GM12878 (cell line): ENCODE results near the gene VCX2. TPM values are rescaled to one million over a fixed set of nuclear protein-coding genes. Genes with fewer than 3 reads are reported as not detected.

Experiments
- ATAC-seq: fragments of 200-7000 bp; cut with Tn5 transposase; 3 replicates; pipeline ENCODE4 v1.9.1; 2020; ENCODE audit warnings: mild to moderate bottlenecking, moderate library complexity
- BruUV-seq: library from RNA; stranded (reverse); fragments of 400-500 nt; replicated peaks from 2 replicates; lab custom pipeline; 2021; lab: Mats Ljungman, UMichigan
- CTCF ChIA-PET: fragments of 300-600 bp; sonication (Branson Sonifier 250); formaldehyde crosslinking; extraction: SDS; loops from one replicate; lab custom pipeline; 2021; ENCODE audit warnings: inconsistent platforms; lab: Yijun Ruan, JAX
- POLR2A ChIA-PET: fragments of 350-600 bp; formaldehyde crosslinking; extraction: SDS; loops from one replicate; lab custom pipeline; 2021; ENCODE audit warnings: inconsistent platforms; lab: Charles Lee
- RAD21 ChIA-PET: fragments of 300-600 bp; sonication (Branson Sonifier 250); formaldehyde crosslinking; loops from one replicate; lab custom pipeline; 2023; ENCODE audit warnings: antibody characterized with exemption; ENCODE audit not compliant: unreplicated experiment; lab: Charles Lee
- SMC1A ChIA-PET: fragments of 300-600 bp; sonication (Branson Sonifier 250); formaldehyde crosslinking; loops from one replicate; lab custom pipeline; 2023; ENCODE audit not compliant: unreplicated experiment, uncharacterized antibody; lab: Charles Lee
- DNase-seq: peaks from one replicate; pipeline ENCODE4 v3.0.0-alpha.2; 2011; ENCODE audit warnings: low read depth, low spot score
- FAIRE-seq: peaks from 3 replicates; lab custom pipeline; 2011; peaks lifted over from hg19 to GRCh38; lab: Jason Lieb, UNC
- H2AFZ ChIP-seq: 2 replicates; pipeline ENCODE4 v1.6.0; 2011; ENCODE audit warnings: low read depth, low read length, control low read depth; ENCODE audit not compliant: control insufficient read depth
- H3K27ac ChIP-seq: 2 replicates; pipeline ENCODE4 v1.5.1; 2011; ENCODE audit warnings: control low read depth; ENCODE audit not compliant: control insufficient read depth, insufficient read depth
- H3K27me3 ChIP-seq, 2 experiments: replicated peaks in 1 of 2; 2 replicates each; pipeline versions ENCODE4 v1.6.0 to v1.6.1; 2011; ENCODE audit warnings: low read length in 1 of 2; ENCODE audit not compliant: control insufficient read depth in 2 of 2, insufficient read depth in 2 of 2
- H3K36me3 ChIP-seq, 2 experiments: 2 replicates each; pipeline ENCODE4 v1.5.1; 2011; ENCODE audit warnings: low read length in 1 of 2; ENCODE audit not compliant: control insufficient read depth in 2 of 2, insufficient read depth in 2 of 2
- H3K4me1 ChIP-seq: 2 replicates; pipeline ENCODE4 v1.6.1; 2011; ENCODE audit warnings: mild to moderate bottlenecking, low read length, moderate library complexity, mixed read lengths; ENCODE audit not compliant: control insufficient read depth, insufficient read depth
- H3K4me2 ChIP-seq: 2 replicates; pipeline ENCODE4 v1.6.0; 2011; ENCODE audit warnings: control low read depth; ENCODE audit not compliant: control insufficient read depth, insufficient read depth
- H3K4me3 ChIP-seq: fragments of 200-600 bp; sonication (generic); 2 replicates; pipeline ENCODE4 v1.5.1; 2016
- H3K79me2 ChIP-seq: 2 replicates; pipeline ENCODE4 v1.6.0; 2011; ENCODE audit warnings: low read length; ENCODE audit not compliant: control insufficient read depth, insufficient read depth
- H3K9ac ChIP-seq: 2 replicates; pipeline ENCODE4 v1.8.0; 2011; ENCODE audit warnings: low read length, control low read depth, mixed read lengths; ENCODE audit not compliant: control insufficient read depth, insufficient read depth
- H3K9me3 ChIP-seq: replicated peaks from 3 replicates; pipeline ENCODE4 v1.5.1; 2011; ENCODE audit warnings: mild to moderate bottlenecking, low read length; ENCODE audit not compliant: control insufficient read depth, insufficient read depth
- H4K20me1 ChIP-seq: 2 replicates; pipeline ENCODE4 v1.6.0; 2011; ENCODE audit not compliant: control insufficient read depth, insufficient read depth
- BMI1 ChIP-seq: fragments of 450-650 bp; IDR thresholded peaks from 2 replicates; pipeline ENCODE4 v1.6.1; 2016; ENCODE audit warnings: mild to moderate bottlenecking, moderate library complexity, borderline replicate concordance
- CBX3 ChIP-seq: fragments of 200-600 bp; sonication (generic); IDR thresholded peaks from 2 replicates; pipeline ENCODE4 v1.6.1; 2016; ENCODE audit warnings: low read depth, borderline replicate concordance
- CHD1 ChIP-seq: IDR thresholded peaks from 2 replicates; pipeline ENCODE4 v1.6.1; 2012; ENCODE audit warnings: low read depth, low read length, improper control_type of control experiment
- FOXK2 ChIP-seq: fragments of 450-650 bp; IDR thresholded peaks from 2 replicates; pipeline ENCODE4 v1.6.1; 2017; ENCODE audit warnings: mild to moderate bottlenecking, moderate library complexity
- FOXM1 ChIP-seq: IDR thresholded peaks from 2 replicates; pipeline ENCODE4 v1.6.1; 2012; ENCODE audit warnings: low read depth, mild to moderate bottlenecking, inconsistent platforms, low read length, moderate library complexity
- IKZF2 ChIP-seq, 2 experiments: fragments of 450-650 bp; IDR thresholded peaks; 2 replicates each; pipeline ENCODE4 v1.6.1; 2017; ENCODE audit warnings: mild to moderate bottlenecking in 2 of 2, moderate library complexity in 2 of 2
- KLF5 ChIP-seq: fragments of 450-650 bp; IDR thresholded peaks from 2 replicates; pipeline ENCODE4 v1.6.1; 2014; ENCODE audit warnings: mild to moderate bottlenecking; ENCODE audit not compliant: partially characterized antibody
- RUNX3 ChIP-seq: IDR thresholded peaks from 2 replicates; pipeline ENCODE4 v1.6.1; 2012; ENCODE audit warnings: low read length, inconsistent platforms
- TARDBP ChIP-seq: IDR thresholded peaks from 2 replicates; pipeline ENCODE4 v1.6.1; 2016; ENCODE audit warnings: borderline replicate concordance
- TCF3 ChIP-seq: IDR thresholded peaks from 2 replicates; pipeline ENCODE4 v1.6.1; 2012; ENCODE audit warnings: low read depth, mild to moderate bottlenecking, low read length, borderline replicate concordance; ENCODE audit not compliant: insufficient read depth
- YBX1 ChIP-seq: fragments of 450-650 bp; IDR thresholded peaks from 2 replicates; pipeline ENCODE4 v1.6.1; 2016; ENCODE audit warnings: antibody characterized with exemption
- ZNF207 ChIP-seq: fragments of 450-650 bp; IDR thresholded peaks from 2 replicates; pipeline ENCODE4 v1.6.1; 2014; ENCODE audit warnings: antibody characterized with exemption, mild to moderate bottlenecking, borderline replicate concordance
- WGBS: methylation state at CpG from one replicate; pipeline ENCODE4 v1.1.6; 2016; ENCODE audit warnings: low lambda C conversion rate; ENCODE audit not compliant: insufficient replicate concordance, insufficient coverage; ENCODE audit errors: missing lambda C conversion rate; 5-methylcytosine and 5-hydroxymethylcytosine counted together
- in situ Hi-C: fragments of 300-500 bp; cut with MboI; formaldehyde crosslinking; loops from 9 replicates; pipeline ENCODE4 v1.14.3; 2018; ENCODE audit warnings: mixed read lengths
- intact Hi-C: fragments of 100-400 bp; cut with micrococcal nuclease; formaldehyde crosslinking; loops from one replicate; pipeline ENCODE4 v1.14.2; 2022; ENCODE audit not compliant: unreplicated experiment
- polyA plus RNA-seq, 11 experiments: library from polyadenylated mRNA; depleted of rRNA in 4 of 11; unstranded in 6 of 11; stranded (reverse) in 5 of 11; fragments of >200 nt; fragmentation: Nextera tagmentation in 4 of 11; fragmentation: Illumina TruSeq in 1 of 11; extraction: Ambion mirVana in 4 of 11; extraction: Trizol in 1 of 11; gene quantifications; 1 replicate in 1 of 11; 2 replicates in 10 of 11; pipeline versions ENCODE4 v1.2.1 to v1.2.3, GENCODE V29; 2011 to 2016; ENCODE audit warnings: inconsistent platforms in 2 of 11, missing spikeins in 2 of 11, low read depth in 1 of 11
- total RNA-seq, 4 experiments: library from RNA; depleted of rRNA in 3 of 4; stranded (reverse); fragments of >200 nt in 3 of 4; fragmentation: Illumina TruSeq in 1 of 4; extraction: Trizol in 1 of 4; gene quantifications; 2 replicates each; pipeline versions ENCODE4 v1.2.1 to v1.2.3, GENCODE V29; 2013 to 2021

Gene VCX2
- total and polyA plus RNA-seq, 10 of the 15 experiments (the other 5 are each of a cell fraction or from before 2014, with no cell fraction given): not detected

- H3K4me1 ChIP-seq: no peaks in the 10 kb centered on the region
- ChIA-PET POLR2A (no interaction called here), SMC1A (no interaction called here), RAD21 (no interaction called here), CTCF (no interaction called here)
- H3K4me2 ChIP-seq: no peak overlapping the region
- in situ Hi-C loops: no loop called here
- H3K79me2 ChIP-seq: no peaks in the 10 kb centered on the region
- no peak for TF ChIP-seq YBX1
- no peak for TF ChIP-seq RUNX3
- no peak for TF ChIP-seq KLF5
- TF ChIP-seq CHD1: no peak
- TF ChIP-seq ZNF207: no peak
- no peak for TF ChIP-seq IKZF2 (IDR thresholded peaks at IDR 0.05)
- no peak for TF ChIP-seq CBX3
- TF ChIP-seq TARDBP: no peak
- ATAC-seq: no peak
- intact Hi-C loops: no loop called here
- H3K36me3 ChIP-seq: no peaks in the 10 kb centered on the region
- 56% methylated on average over 3 of the region's 3 CpGs for WGBS
- no peak overlapping the region for H3K4me3 ChIP-seq
- H2AFZ ChIP-seq: no peak overlapping the region
- no peaks in the 10 kb centered on the region for H4K20me1 ChIP-seq
- no peaks in the 10 kb centered on the region for H3K27me3 ChIP-seq
- H3K9me3 ChIP-seq: no peaks in the 10 kb centered on the region; the same call in 2 of the 3 replicates
- no peak overlapping the region for H3K9ac ChIP-seq
- H3K27ac ChIP-seq: no peak overlapping the region
- FAIRE-seq: no peak
- DNase-seq: no peak
- no TSS peak for BruUV-seq
Observed at GRCh38 chrX:8126648-8127047, 44.4 kb downstream of the VCX2 start.

GRCh38 chrX:8126092-8126491 lies 45.0 kb downstream of the VCX2 start:
- H3K27ac ChIP-seq: no peak overlapping the region
- no peak for FAIRE-seq
- H3K79me2 ChIP-seq: no peaks in the 10 kb centered on the region
- no peaks in the 10 kb centered on the region for H3K36me3 ChIP-seq
- TF ChIP-seq FOXK2 (no peak), FOXM1 (no peak), BMI1 (no peak), TCF3 (no peak)
- TF ChIP-seq, all 136 proteins: peak for 0
- ChIA-PET RAD21 (no interaction called here), SMC1A (no interaction called here), POLR2A (no interaction called here), CTCF (no interaction called here)
- Histone ChIP-seq H4K20me1 (no peaks in the 10 kb centered on the region), H3K4me2 (no peak overlapping the region), H2AFZ (no peak overlapping the region), H3K27me3 (no peaks in the 10 kb centered on the region), H3K4me3 (no peak overlapping the region), H3K4me1 (no peaks in the 10 kb centered on the region), H3K9me3 (no peaks in the 10 kb centered on the region; the same call in 2 of the 3 replicates), H3K9ac (no peak overlapping the region)
- intact Hi-C loops (no loop called here), in situ Hi-C loops (no loop called here)
- ATAC-seq (no peak), DNase-seq (no peak)
- BruUV-seq: no TSS peak
- WGBS: 8% methylated on average over 1 of the region's 1 CpG
